Osteoblast (primary cell): Measurements from ENCODE around the gene SAMD4A. TPM values are rescaled to one million over a fixed set of nuclear protein-coding genes. Genes with fewer than 3 reads are reported as not detected.
A peak's percentile ranks its signal among the peaks of the same experiment; 100 is the strongest.

ENCODE experiments used
- DNase-seq: peaks from one replicate; pipeline ENCODE4 v3.0.0; 2011; ENCODE audit warnings: low spot score, mixed read lengths; ENCODE audit not compliant: insufficient read length; ENCODE audit errors: missing footprints
- H2AFZ ChIP-seq: 2 replicates; pipeline ENCODE4 v1.6.0; 2011; ENCODE audit warnings: mild to moderate bottlenecking, low read length
- H3K27ac ChIP-seq: 2 replicates; pipeline ENCODE4 v1.5.1; 2011; ENCODE audit warnings: mild to moderate bottlenecking, low read depth, low read length, moderate library complexity
- H3K27me3 ChIP-seq: 2 replicates; pipeline ENCODE4 v1.6.0; 2012; ENCODE audit warnings: mild to moderate bottlenecking, control low read depth, inconsistent platforms, low read length, moderate library complexity; ENCODE audit not compliant: insufficient read depth
- H3K36me3 ChIP-seq: 2 replicates; pipeline ENCODE4 v1.5.1; 2011; ENCODE audit warnings: mild to moderate bottlenecking, low read length, control low read depth, moderate library complexity; ENCODE audit not compliant: insufficient read depth
- H3K4me1 ChIP-seq: 2 replicates; pipeline ENCODE4 v1.5.1; 2011; ENCODE audit warnings: mild to moderate bottlenecking, low read length, control low read depth, moderate library complexity; ENCODE audit not compliant: insufficient read depth
- H3K4me2 ChIP-seq: 2 replicates; pipeline ENCODE4 v1.6.0; 2011; ENCODE audit warnings: mild to moderate bottlenecking, low read length; ENCODE audit not compliant: insufficient read depth
- H3K4me3 ChIP-seq: fragments of 200-600 bp; sonication (generic); 3 replicates; pipeline ENCODE4 v1.5.1; 2012; ENCODE audit warnings: mild to moderate bottlenecking, low read length, inconsistent platforms; ENCODE audit not compliant: insufficient read depth
- H3K79me2 ChIP-seq: 2 replicates; pipeline ENCODE4 v1.6.0; 2012; ENCODE audit warnings: mild to moderate bottlenecking, low read length, control low read depth, inconsistent platforms; ENCODE audit not compliant: insufficient read depth
- H3K9me3 ChIP-seq: 2 replicates; pipeline ENCODE4 v1.5.1; 2011; ENCODE audit warnings: low read depth, low read length, control low read depth
- H4K20me1 ChIP-seq: 2 replicates; pipeline ENCODE4 v1.6.0; 2012; ENCODE audit warnings: mild to moderate bottlenecking, low read length, control low read depth; ENCODE audit not compliant: insufficient read depth
- total RNA-seq: library from RNA; depleted of rRNA; stranded (reverse); fragments of >200 nt; gene quantifications from 2 replicates; pipeline ENCODE4 v1.2.3, GENCODE V29; 2012
- TF ChIP-seq, protein P1 (sequence below): IDR thresholded peaks from 2 replicates; pipeline ENCODE4 v1.5.1; 2011; ENCODE audit warnings: mild to moderate bottlenecking, low read depth, low read length, moderate library complexity; ENCODE audit errors: extremely low read depth

SAMD4A gene
- total RNA-seq, 1 donor, result 26.1 TPM

DNA sequence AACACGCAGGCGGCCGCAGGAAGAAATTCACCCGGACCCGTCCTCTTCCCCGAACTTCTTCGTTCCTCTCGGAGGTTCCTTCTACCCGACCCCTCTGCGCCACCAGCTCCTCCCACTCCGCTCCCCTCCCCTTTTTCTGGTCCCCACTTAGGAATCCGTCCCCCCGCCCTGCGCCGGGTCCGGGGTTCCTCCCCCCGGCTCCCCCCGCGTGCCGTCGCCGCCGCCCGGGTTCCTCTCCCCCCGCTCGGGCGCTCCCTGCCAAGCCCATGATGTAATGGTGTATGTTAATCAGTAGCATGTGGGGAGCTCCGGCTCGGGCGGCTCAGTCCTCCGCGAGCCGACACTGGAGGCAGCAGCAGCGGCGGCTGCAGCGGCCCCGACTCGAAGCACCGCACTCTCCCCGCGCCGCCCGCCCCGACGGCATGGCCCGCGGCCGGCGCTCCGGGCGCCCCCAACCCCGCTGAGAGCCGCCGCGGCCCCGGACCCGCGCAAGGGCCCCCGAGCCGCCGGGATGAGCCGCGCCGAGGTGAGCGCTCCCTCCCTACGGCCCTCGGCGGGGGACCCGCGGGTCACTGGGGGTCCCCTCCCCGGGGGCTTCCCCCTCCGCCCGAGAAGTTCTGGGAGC, 1.0 kb upstream of the SAMD4A start:
- Histone ChIP-seq H3K36me3 (no peaks in the 10 kb centered on the region), H3K79me2 (peaks cover 33% of the 10 kb centered on the region), H3K27ac (peak overlapping the region; percentile 85), H3K4me1 (peaks cover 47% of the 10 kb centered on the region), H3K4me2 (peak overlapping the region; percentile 93), H2AFZ (peak overlapping the region; percentile 76), H3K4me3 (peak overlapping the region; percentile 86), H3K27me3 (no peaks in the 10 kb centered on the region), H4K20me1 (peaks cover 4% of the 10 kb centered on the region), H3K9me3 (no peaks in the 10 kb centered on the region)
- TF ChIP-seq, protein P1, sequence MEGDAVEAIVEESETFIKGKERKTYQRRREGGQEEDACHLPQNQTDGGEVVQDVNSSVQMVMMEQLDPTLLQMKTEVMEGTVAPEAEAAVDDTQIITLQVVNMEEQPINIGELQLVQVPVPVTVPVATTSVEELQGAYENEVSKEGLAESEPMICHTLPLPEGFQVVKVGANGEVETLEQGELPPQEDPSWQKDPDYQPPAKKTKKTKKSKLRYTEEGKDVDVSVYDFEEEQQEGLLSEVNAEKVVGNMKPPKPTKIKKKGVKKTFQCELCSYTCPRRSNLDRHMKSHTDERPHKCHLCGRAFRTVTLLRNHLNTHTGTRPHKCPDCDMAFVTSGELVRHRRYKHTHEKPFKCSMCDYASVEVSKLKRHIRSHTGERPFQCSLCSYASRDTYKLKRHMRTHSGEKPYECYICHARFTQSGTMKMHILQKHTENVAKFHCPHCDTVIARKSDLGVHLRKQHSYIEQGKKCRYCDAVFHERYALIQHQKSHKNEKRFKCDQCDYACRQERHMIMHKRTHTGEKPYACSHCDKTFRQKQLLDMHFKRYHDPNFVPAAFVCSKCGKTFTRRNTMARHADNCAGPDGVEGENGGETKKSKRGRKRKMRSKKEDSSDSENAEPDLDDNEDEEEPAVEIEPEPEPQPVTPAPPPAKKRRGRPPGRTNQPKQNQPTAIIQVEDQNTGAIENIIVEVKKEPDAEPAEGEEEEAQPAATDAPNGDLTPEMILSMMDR, result no peak
- peak; percentile 98 for DNase-seq

DNA sequence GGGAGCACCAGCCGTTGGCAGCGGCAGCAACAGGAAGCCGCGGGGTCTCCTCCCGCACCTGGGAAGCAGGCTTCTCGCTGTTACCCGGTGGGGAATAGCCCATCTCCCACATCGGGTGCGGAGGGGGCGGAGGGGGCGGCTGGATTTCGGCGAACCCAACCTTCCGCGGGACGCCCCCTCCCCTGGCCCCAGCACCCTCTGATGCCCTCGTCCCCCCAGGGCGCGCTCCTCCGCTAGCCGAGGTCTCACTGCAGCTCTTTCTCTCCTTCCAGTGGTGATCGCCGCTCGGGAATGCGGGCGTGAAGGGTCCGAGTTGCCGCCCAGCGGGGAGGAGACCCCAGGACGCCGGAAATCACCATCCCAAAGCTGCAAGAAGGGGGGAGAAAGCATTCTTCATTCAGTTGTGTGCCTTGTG, 303 bp downstream of the SAMD4A start:
- DNase-seq, result peak; percentile 69
- TF ChIP-seq, protein P1, result no peak

DNA sequence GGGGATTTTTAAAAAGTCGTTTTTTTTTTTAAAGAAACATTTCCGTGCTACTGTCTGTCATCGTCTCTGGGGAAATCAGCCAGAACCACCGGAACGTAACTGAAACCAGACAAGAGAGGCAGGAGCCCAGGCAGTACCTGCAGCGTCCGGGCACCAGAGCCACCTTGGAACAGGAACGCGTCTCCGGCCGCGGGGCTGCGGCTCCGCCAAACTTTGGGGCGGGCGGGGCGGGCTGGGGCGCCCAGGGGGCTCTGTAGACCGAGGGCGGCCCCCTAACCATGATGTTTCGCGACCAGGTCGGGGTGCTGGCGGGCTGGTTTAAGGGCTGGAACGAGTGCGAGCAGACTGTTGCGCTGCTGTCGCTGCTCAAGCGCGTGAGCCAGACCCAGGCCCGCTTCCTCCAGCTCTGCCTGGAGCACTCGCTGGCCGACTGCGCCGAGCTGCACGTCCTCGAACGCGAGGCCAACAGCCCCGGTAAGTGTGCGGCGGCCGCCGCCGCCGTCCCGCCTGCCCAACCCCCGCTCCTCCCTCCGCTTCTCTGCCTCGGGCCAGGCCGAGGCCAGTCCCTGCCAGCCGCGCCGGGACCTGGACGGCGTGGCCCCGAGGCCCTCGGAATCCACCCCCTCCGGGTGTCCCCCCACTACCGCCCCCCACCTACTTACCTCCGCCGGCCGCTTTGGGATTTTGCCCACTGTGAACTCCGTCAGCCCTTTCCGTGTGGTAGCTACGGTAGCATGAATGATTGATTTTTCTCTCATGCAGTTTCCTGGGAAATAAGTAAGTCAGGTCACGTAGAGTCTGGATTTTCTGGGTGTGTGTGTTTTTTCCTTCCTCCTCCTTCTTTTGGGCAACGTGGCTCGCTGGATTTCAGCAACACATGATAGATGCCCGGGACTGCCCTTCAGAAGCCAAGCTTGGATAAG, 972 bp downstream of the SAMD4A start:
- Histone ChIP-seq H3K4me1 (peaks cover 40% of the 10 kb centered on the region), H3K4me3 (peak overlapping the region; percentile 86), H3K9me3 (no peaks in the 10 kb centered on the region), H3K4me2 (peak overlapping the region; percentile 93), H3K36me3 (peaks cover 1% of the 10 kb centered on the region), H3K79me2 (peaks cover 52% of the 10 kb centered on the region), H4K20me1 (peaks cover 4% of the 10 kb centered on the region), H3K27ac (peak overlapping the region; percentile 85), H2AFZ (peak overlapping the region; percentile 18), H3K27me3 (no peaks in the 10 kb centered on the region)
- TF ChIP-seq, protein P1, result no peak
- peak; percentile 89 for DNase-seq

More for the DNA sequence above, 303 bp downstream of the SAMD4A start:
- peak overlapping the region; percentile 86 for H3K4me3 ChIP-seq
- H3K79me2 ChIP-seq, result peaks cover 46% of the 10 kb centered on the region
- peak overlapping the region; percentile 85 for H3K27ac ChIP-seq
- H3K4me1 ChIP-seq, result peaks cover 46% of the 10 kb centered on the region
- no peaks in the 10 kb centered on the region for H3K9me3 ChIP-seq
- peak overlapping the region; percentile 18 for H2AFZ ChIP-seq
- H4K20me1 ChIP-seq, result peaks cover 4% of the 10 kb centered on the region
- H3K36me3 ChIP-seq, result no peaks in the 10 kb centered on the region
- no peaks in the 10 kb centered on the region for H3K27me3 ChIP-seq
- H3K4me2 ChIP-seq, result peak overlapping the region; percentile 93
